Mesothelial cell of epicardium (in vitro differentiated cells): Measurements from ENCODE around the gene AHCYL1. TPM values are rescaled to one million over a fixed set of nuclear protein-coding genes. Genes with fewer than 3 reads are reported as not detected.
A peak's percentile ranks its signal among the peaks of the same experiment; 100 is the strongest.

ENCODE experiments used
- DNase-seq, 2 experiments: peaks; one replicate each; pipeline ENCODE4 v3.0.0; 2021; ENCODE audit warnings: low spot score in 2 of 2; ENCODE audit not compliant: unreplicated experiment in 2 of 2
- H3K27ac Mint-ChIP-seq: 2 replicates; pipeline ENCODE4 v1.8.0; 2021; ENCODE audit warnings: mixed read lengths
- H3K27me3 Mint-ChIP-seq: 2 replicates; pipeline ENCODE4 v1.8.0; 2021; ENCODE audit warnings: low read depth, mixed read lengths
- H3K36me3 Mint-ChIP-seq: 2 replicates; pipeline ENCODE4 v1.8.0; 2021; ENCODE audit warnings: mixed read lengths
- H3K4me1 Mint-ChIP-seq: 2 replicates; pipeline ENCODE4 v1.8.0; 2021; ENCODE audit warnings: mixed read lengths
- H3K4me3 Mint-ChIP-seq: 2 replicates; pipeline ENCODE4 v1.8.0; 2021; ENCODE audit warnings: mild to moderate bottlenecking, moderate library complexity, mixed read lengths
- H3K9me3 Mint-ChIP-seq: 2 replicates; pipeline ENCODE4 v1.8.0; 2021; ENCODE audit warnings: mixed read lengths
- total RNA-seq: library from RNA; stranded (reverse); gene quantifications from 3 replicates; pipeline ENCODE4 v1.2.1, GENCODE V29; 2021
- TF ChIP-seq, protein P1 (sequence below): fragments of 200-600 bp; sonication (generic); IDR thresholded peaks from one replicate; pipeline ENCODE4 v1.5.0; 2021; ENCODE audit warnings: antibody characterized with exemption; ENCODE audit not compliant: unreplicated experiment

AHCYL1 gene
- total RNA-seq, 1 donor from 2014 or later, result 98.7 TPM

DNA sequence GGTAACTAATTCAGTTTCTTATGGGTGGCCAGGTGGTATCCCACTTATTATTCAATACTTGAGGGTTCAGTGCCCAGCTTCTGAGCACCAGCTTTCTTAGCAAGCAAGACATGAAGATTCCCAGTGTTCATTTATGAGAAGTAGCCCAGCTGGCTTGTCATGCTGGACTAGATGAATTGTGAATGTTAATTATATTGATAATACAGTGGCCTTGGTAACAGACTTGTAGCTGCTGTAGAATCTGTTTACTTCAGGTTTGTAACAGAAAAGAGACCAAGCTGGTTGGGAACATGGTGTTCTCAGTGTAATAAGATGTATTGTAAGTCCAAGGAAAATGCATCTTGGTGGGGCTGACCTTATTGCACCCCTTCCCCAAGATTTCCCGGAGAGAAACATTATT, 10.1 kb downstream of the AHCYL1 start:
- Mint-ChIP-seq H3K4me1 (peaks cover 42% of the 10 kb centered on the region), H3K4me3 (no peak overlapping the region), H3K9me3 (no peaks in the 10 kb centered on the region), H3K27me3 (no peaks in the 10 kb centered on the region), H3K27ac (peak overlapping the region; percentile 6), H3K36me3 (peaks cover 14% of the 10 kb centered on the region)
- DNase-seq, result no peak
- TF ChIP-seq, protein P1, sequence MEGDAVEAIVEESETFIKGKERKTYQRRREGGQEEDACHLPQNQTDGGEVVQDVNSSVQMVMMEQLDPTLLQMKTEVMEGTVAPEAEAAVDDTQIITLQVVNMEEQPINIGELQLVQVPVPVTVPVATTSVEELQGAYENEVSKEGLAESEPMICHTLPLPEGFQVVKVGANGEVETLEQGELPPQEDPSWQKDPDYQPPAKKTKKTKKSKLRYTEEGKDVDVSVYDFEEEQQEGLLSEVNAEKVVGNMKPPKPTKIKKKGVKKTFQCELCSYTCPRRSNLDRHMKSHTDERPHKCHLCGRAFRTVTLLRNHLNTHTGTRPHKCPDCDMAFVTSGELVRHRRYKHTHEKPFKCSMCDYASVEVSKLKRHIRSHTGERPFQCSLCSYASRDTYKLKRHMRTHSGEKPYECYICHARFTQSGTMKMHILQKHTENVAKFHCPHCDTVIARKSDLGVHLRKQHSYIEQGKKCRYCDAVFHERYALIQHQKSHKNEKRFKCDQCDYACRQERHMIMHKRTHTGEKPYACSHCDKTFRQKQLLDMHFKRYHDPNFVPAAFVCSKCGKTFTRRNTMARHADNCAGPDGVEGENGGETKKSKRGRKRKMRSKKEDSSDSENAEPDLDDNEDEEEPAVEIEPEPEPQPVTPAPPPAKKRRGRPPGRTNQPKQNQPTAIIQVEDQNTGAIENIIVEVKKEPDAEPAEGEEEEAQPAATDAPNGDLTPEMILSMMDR, result no peak

GRCh38 chr1:109995536-109995935, 11.0 kb downstream of the AHCYL1 start:
- Mint-ChIP-seq H3K4me3 (no peak overlapping the region), H3K27me3 (no peaks in the 10 kb centered on the region), H3K27ac (peak overlapping the region; percentile 71), H3K36me3 (peaks cover 12% of the 10 kb centered on the region), H3K9me3 (no peaks in the 10 kb centered on the region), H3K4me1 (peaks cover 39% of the 10 kb centered on the region)
- TF ChIP-seq, protein P1, result no peak
- DNase-seq, result no peak

- DNase-seq, result no peak
- peaks cover 36% of the 10 kb centered on the region for H3K4me1 Mint-ChIP-seq
- H3K9me3 Mint-ChIP-seq, result no peaks in the 10 kb centered on the region
- H3K4me3 Mint-ChIP-seq, result no peak overlapping the region
- TF ChIP-seq, protein P1, result no peak
- peaks cover 11% of the 10 kb centered on the region for H3K36me3 Mint-ChIP-seq
- no peaks in the 10 kb centered on the region for H3K27me3 Mint-ChIP-seq
- no peak overlapping the region for H3K27ac Mint-ChIP-seq
These were observed 11.9 kb downstream of the AHCYL1 start for GRCh38 chr1:109996476-109996875.

GRCh38 chr1:109997204-109997866, 12.8 kb downstream of the AHCYL1 start:
- Mint-ChIP-seq H3K9me3 (no peaks in the 10 kb centered on the region), H3K27ac (peak overlapping the region; percentile 42), H3K27me3 (no peaks in the 10 kb centered on the region), H3K36me3 (peaks cover 10% of the 10 kb centered on the region), H3K4me3 (no peak overlapping the region), H3K4me1 (peaks cover 40% of the 10 kb centered on the region)
- TF ChIP-seq, protein P1, result no peak
- DNase-seq, result no peak

DNA sequence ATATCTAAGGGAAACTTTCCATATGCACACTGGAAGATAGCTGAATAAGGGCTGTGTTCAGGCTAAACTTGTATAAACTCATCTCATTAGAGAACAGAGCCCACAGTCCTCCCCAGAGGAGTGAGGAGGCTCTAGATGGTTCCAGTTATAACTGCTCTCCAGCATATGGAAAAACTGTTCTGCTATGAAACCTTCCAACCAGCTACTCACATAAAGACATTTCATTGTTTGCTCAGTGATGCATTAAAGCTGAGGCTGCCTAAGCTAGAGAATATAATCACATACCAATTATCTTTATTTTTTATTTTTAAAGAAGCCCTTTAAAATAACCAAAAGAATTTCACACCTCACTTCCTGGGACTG, 13.3 kb downstream of the AHCYL1 start:
- H3K36me3 Mint-ChIP-seq, result peaks cover 10% of the 10 kb centered on the region
- no peak overlapping the region for H3K4me3 Mint-ChIP-seq
- peak overlapping the region; percentile 36 for H3K27ac Mint-ChIP-seq
- no peaks in the 10 kb centered on the region for H3K9me3 Mint-ChIP-seq
- peaks cover 45% of the 10 kb centered on the region for H3K4me1 Mint-ChIP-seq
- no peaks in the 10 kb centered on the region for H3K27me3 Mint-ChIP-seq
- TF ChIP-seq, protein P1, result no peak
- no peak for DNase-seq
